Measurements from ENCODE around the gene SLC5A1.

DNA sequence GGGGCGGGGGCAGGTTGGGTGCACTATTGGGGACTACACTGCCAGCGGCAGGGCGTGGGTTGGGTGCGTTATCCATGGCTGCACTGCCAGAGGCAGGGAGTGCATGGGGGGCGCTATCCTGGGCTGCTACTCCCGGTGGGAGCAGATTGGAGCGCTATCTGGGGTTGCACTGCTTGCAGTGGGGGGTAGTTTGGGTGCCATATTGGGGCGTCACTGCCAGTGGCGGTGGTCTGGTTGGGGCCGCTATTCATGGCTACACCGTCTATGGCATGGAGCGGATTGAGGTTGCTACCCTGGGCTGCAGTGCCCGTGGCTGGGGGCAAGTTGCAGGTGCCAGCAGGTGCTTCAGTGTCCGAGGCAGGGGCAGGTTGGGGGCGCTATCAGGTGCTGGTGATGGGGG is 79.8 kb downstream of the SLC5A1 start:
- TF ChIP-seq, protein P1, sequence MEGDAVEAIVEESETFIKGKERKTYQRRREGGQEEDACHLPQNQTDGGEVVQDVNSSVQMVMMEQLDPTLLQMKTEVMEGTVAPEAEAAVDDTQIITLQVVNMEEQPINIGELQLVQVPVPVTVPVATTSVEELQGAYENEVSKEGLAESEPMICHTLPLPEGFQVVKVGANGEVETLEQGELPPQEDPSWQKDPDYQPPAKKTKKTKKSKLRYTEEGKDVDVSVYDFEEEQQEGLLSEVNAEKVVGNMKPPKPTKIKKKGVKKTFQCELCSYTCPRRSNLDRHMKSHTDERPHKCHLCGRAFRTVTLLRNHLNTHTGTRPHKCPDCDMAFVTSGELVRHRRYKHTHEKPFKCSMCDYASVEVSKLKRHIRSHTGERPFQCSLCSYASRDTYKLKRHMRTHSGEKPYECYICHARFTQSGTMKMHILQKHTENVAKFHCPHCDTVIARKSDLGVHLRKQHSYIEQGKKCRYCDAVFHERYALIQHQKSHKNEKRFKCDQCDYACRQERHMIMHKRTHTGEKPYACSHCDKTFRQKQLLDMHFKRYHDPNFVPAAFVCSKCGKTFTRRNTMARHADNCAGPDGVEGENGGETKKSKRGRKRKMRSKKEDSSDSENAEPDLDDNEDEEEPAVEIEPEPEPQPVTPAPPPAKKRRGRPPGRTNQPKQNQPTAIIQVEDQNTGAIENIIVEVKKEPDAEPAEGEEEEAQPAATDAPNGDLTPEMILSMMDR (IDR thresholded peaks at IDR 0.05) = no peak
- no peak for TF ChIP-seq POLR2A (IDR thresholded peaks at IDR 0.05)
